NCI-H510A (cell line): ENCODE measurements around the gene GSS.

Source experiments
- DNase-seq: peaks from one replicate; lab custom pipeline; 2025; lab: John Stamatoyannopoulos, UW

Gene GSS

GRCh38 chr20:34955231-34956040 is at the start of gene GSS, which contains the start of gene MYH7B:
Gene GSS (minus strand): TSS chr20:34955806. CDS start chr20:34951852, 3,954 bp downstream.
Gene MYH7B (plus strand): TSS chr20:34955868. CDS start chr20:34978006, 22,138 bp downstream.
- DNase-seq = peak; percentile 96

DNA sequence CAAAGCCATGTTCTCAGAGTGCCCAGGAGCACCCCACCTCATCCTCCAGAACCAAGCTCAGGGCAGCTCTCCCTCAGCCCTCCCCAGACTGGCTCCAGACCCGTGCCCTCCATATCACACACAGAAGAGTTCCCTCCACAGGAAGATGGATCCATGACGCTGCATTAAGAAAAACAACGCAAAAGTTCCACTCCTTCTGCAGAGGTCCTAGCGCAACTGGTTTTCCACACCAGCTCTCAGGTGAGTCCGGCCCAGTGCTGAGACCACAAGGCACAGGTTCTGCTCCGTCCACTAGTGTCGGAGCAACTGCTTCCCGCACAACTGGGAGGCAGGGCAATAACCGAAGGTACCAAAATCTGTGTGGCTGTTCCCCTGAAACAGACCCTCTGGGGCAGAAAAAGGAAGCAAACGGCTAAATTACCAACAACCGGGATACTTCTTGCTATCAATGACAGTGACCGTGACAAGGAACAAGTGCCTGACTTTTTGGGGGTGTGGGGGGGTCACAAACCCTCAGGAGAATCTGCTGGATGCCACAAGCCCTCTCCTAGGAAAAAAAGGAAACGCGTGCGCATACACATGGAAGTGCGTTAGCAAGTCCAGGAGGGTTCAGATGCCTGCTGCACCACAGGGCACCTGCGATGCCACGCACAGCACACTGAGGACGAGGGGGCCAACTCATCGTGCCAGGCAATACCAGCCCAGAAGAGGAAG is 49.3 kb upstream of the GSS start:
- DNase-seq = no peak

DNA sequence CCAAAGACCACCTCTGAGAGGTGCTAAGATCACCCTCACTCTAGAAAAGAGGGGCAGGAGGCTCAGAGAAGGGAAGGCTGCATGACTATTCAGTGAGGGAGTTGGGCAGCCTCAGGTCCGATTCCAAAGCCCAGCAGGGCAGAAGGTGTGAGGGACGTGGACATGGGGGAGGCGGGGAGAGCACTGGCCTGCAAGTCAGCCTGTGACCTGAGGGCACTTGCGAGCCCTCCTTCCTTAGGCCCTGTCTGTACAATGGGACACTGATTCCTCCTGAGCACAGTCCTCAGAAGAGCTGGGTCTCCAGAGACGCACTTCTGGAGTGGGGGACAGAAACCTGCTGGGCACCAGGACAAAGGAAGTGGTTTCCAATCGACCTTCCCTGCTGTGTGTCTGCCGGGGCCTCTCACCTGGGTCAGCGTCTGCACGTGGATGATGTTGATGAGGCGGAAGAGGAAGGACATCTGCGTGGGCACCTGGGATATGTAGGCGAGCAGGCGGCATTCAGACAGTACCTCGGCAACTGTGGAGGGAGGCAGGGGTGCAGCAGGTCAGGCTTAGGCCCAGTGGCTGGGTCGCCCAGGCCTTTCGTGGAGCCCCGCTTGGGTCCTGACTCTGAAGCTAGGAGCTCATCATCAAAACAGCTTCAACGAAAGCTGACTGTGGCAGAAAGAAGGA is 48.6 kb upstream of the GSS start:
- no peak for DNase-seq

DNA sequence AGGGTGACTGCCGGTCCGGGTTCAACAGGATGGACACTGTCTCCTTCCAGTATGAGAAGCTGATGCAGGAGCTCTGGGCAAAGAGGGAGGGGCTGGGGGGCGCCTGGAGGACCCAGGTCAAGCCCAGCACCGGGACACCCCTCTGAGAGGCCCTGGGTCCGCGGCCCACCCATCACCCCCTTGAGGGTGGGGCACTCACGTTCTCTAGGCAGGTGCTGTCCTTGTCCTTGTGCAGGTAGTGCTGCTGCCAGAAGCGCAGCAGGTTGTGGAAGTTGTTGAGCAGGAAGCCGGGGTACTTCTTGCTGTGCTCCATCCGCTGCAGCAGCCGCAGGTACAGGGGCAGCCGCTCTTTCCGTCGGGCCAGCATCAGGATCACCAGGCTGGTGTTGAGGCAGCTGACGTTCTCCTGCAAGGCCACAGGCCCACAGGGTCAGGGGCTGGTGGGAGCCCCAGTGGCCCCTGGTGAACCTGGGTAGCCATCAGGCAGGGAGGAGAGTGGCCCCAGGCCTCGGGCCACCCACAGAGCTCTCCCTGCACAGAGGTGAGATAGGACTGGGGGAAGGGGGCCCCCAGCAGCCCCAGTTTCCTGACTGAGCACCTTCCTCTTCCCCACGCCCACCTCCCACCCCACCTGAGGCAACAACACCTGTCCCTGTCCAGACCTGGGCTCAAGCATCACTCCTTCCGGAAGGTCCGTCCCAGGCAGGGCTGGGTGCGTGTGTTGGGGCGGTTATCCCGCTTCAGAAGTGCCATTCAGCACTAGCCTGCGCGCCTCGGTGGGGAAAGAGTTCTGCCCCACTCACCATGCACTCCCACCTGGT is 47.8 kb upstream of the GSS start:
- no peak for DNase-seq

- no peak for DNase-seq
Measured at GRCh38 chr20:35002426-35003210, 47.0 kb upstream of the GSS start.

- no peak for DNase-seq
Measured at GRCh38 chr20:35001596-35002362, 46.2 kb upstream of the GSS start.

GRCh38 chr20:35000922-35001595 is 45.5 kb upstream of the GSS start:
- DNase-seq = no peak

DNA sequence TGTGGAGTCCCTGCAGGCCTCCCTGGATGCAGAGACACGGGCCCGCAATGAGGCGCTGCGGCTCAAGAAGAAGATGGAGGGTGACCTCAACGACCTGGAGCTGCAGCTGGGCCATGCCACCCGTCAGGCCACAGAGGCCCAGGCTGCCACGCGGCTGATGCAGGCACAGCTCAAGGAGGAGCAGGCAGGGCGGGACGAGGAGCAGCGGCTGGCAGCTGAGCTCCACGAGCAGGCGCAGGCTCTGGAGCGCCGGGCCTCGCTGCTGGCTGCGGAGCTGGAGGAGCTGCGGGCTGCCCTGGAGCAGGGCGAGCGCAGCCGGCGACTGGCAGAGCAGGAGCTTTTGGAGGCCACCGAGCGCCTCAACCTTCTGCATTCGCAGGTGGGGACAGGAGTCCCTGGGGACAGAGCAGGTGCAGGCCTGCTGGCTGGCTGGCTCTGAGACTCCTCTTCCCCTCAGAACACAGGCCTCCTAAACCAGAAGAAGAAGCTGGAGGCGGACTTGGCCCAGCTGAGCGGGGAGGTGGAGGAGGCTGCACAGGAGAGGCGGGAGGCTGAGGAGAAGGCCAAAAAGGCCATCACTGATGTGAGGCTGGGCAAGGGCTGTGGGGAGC is 44.8 kb upstream of the GSS start:
- no peak for DNase-seq

GRCh38 chr20:34999782-35000181 is 44.2 kb upstream of the GSS start:
- no peak for DNase-seq

GRCh38 chr20:34999021-34999451 is 43.4 kb upstream of the GSS start:
- DNase-seq = no peak

DNA sequence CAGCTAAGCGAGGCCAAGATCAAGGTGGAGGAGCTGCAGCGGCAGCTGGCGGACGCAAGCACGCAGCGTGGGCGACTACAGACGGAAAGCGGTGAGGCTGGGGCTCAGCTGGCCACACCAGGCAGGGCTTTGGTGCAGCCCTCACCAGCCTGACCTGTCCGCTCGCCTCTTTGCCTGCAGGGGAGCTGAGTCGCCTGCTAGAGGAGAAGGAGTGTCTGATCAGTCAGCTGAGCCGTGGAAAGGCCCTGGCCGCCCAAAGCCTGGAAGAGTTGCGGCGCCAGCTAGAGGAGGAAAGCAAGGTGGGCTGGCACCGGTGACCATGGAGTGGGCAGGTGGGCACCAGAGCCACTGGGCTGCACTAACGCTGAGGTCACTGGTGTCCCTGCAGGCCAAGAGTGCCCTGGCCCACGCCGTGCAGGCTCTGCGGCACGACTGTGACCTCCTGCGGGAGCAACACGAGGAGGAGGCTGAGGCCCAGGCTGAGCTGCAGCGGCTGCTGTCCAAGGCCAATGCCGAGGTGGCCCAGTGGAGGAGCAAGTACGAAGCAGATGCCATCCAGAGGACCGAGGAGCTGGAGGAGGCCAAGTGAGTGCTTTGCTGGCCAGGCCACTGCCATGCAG is 42.8 kb upstream of the GSS start:
- DNase-seq = no peak

DNA sequence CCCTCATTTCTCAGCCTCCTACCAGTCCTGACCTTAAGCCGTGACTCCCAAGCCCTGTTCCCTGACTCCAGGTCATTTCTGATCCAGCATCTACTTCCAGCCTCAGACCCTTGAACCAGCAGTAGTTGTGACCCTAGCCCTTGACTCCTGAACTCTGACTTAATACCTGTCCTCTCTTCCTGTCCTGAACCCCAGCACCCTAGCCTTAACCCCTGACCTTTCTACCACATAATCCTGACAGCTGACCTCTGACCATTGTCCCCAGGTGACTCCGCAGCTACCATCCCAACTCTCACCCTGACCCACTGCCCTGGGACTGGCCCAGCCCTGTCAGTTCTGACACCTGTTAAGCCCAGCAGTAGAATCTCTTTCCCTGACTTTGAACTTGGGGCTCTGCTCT is 42.2 kb upstream of the GSS start:
- no peak for DNase-seq

- no peak for DNase-seq
Measured at GRCh38 chr20:34997131-34997561, 41.5 kb upstream of the GSS start.

GRCh38 chr20:34996243-34997028 is 40.8 kb upstream of the GSS start:
- no peak for DNase-seq

- DNase-seq = no peak
Measured at GRCh38 chr20:34995696-34996095, 40.1 kb upstream of the GSS start.

DNA sequence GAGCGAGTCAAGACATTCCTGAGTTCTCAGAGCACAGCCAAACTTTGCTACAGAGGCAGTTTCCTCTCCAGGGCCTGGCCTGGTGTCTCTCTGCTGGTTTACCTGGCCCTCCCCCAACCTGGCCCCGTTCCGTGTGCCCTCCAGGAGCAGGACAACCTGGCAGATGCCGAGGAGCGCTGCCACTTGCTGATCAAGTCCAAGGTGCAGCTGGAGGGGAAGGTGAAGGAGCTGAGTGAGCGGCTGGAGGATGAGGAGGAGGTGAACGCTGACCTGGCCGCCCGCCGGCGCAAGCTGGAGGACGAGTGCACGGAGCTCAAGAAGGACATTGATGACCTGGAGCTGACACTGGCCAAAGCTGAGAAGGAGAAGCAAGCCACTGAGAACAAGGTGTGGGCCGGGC is 39.6 kb upstream of the GSS start:
- DNase-seq = no peak

GRCh38 chr20:34994509-34995131 is 39.0 kb upstream of the GSS start:
- no peak for DNase-seq
